Measurements from ENCODE around the gene CLRN1.

CLRN1 gene

GRCh38 chr3:150996731-150997130 is 24.2 kb upstream of the CLRN1 start:
- TF ChIP-seq CTCF (IDR thresholded peaks at IDR 0.05): no peak

GRCh38 chr3:150995510-150995909 is 23.0 kb upstream of the CLRN1 start:
- no peak for TF ChIP-seq CTCF (IDR thresholded peaks at IDR 0.05)

- TF ChIP-seq CTCF (IDR thresholded peaks at IDR 0.05): no peak
Observed at GRCh38 chr3:150989208-150989607, 16.7 kb upstream of the CLRN1 start.

- no peak for TF ChIP-seq CTCF (IDR thresholded peaks at IDR 0.05)
Observed at GRCh38 chr3:150985711-150986110, 13.2 kb upstream of the CLRN1 start.

- TF ChIP-seq CTCF (IDR thresholded peaks at IDR 0.05): no peak
Observed at GRCh38 chr3:150984066-150984465, 11.5 kb upstream of the CLRN1 start.

- TF ChIP-seq CTCF (IDR thresholded peaks at IDR 0.05): no peak
Observed at GRCh38 chr3:150978566-150979148, 6.1 kb upstream of the CLRN1 start.

- TF ChIP-seq CTCF (IDR thresholded peaks at IDR 0.05): no peak
Observed at GRCh38 chr3:150975992-150976368, 3.5 kb upstream of the CLRN1 start.

All from LNCAP (cell line).